ENCODE results near the gene TIRAP. TPM values are rescaled to one million over a fixed set of nuclear protein-coding genes. Genes with fewer than 3 reads are reported as not detected.

Gene TIRAP
- polyA plus RNA-seq, 1 experiment: 7.2 TPM

DNA sequence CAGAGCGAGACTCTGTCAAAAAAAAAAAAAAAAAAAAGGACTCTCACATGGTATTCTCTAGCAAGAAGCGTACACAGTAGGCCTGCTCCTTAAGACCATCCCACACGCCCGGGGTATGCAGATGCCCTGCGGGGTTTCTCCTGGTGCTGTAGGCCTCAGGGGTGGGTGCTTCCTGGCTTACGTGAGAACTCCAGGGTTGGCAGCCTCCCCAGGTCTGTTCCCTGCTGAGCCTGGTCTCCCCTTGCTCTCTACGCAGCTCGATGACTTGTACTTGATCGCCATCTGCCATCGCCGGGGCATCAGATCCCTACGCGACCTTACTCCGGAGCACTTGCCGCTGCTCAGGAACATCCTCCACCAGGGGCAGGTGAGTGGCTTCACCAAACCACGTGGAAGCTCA lies 60.2 kb downstream of the TIRAP start:
- TF ChIP-seq, protein P1, sequence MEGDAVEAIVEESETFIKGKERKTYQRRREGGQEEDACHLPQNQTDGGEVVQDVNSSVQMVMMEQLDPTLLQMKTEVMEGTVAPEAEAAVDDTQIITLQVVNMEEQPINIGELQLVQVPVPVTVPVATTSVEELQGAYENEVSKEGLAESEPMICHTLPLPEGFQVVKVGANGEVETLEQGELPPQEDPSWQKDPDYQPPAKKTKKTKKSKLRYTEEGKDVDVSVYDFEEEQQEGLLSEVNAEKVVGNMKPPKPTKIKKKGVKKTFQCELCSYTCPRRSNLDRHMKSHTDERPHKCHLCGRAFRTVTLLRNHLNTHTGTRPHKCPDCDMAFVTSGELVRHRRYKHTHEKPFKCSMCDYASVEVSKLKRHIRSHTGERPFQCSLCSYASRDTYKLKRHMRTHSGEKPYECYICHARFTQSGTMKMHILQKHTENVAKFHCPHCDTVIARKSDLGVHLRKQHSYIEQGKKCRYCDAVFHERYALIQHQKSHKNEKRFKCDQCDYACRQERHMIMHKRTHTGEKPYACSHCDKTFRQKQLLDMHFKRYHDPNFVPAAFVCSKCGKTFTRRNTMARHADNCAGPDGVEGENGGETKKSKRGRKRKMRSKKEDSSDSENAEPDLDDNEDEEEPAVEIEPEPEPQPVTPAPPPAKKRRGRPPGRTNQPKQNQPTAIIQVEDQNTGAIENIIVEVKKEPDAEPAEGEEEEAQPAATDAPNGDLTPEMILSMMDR (IDR thresholded peaks at IDR 0.05; ENCODE audit: insufficient read depth, low read depth, low read length): no peak
- DNase-seq (ENCODE audit: low read depth): no peak
- peaks cover 3% of the 10 kb centered on the region; the same call in 1 of the 2 replicates for H3K36me3 ChIP-seq (ENCODE audit: control insufficient read depth, insufficient read depth, low read length)
- H3K4me3 ChIP-seq (ENCODE audit: low read depth, low read length): no peak overlapping the region
- POLR2A ChIA-PET: no interaction called here
- CTCF ChIA-PET: interaction anchor here (1.3 to 1.6 kb wide), 2 partner anchors 11 to 33 kb away, joined by 5 read pairs; no protein-coding TSS in a partner anchor
- no peaks in the 10 kb centered on the region for H3K27me3 ChIP-seq (ENCODE audit: control insufficient read depth, insufficient read depth, low read length)

Small RNA genes within 50 kb of the gene (small RNA-seq; reads per million reads assigned to genes)
- gene RN7SL351P (ENCODE audit: insufficient read length, low read depth, low replicate concordance): not detected

Other genes starting within 250 kb of the TIRAP start
- gene CDON, start 220.2 kb upstream of the TIRAP start, polyA plus RNA-seq (2011; rRNA removed): 1.5 TPM in 2 replicates
- gene RPUSD4, start 71.4 kb upstream of the TIRAP start, polyA plus RNA-seq (2011; rRNA removed): 18.9 and 31.8 TPM in 2 replicates
- 14.2 and 24.5 TPM in 2 replicates for gene FAM118B, start 71.3 kb upstream of the TIRAP start, polyA plus RNA-seq (2011; rRNA removed)
- gene SRPRA, start 14.2 kb upstream of the TIRAP start, polyA plus RNA-seq (2011; rRNA removed): 153 and 181 TPM in 2 replicates
- 11.4 and 18.3 TPM in 2 replicates for gene FOXRED1, start 13.9 kb upstream of the TIRAP start, polyA plus RNA-seq (2011; rRNA removed)
- gene DCPS, start 21.0 kb downstream of the TIRAP start, polyA plus RNA-seq (2011; rRNA removed): 14.9 and 23.5 TPM in 2 replicates
- gene ST3GAL4, start 72.6 kb downstream of the TIRAP start, polyA plus RNA-seq (2011; rRNA removed): 19.4 and 31.8 TPM in 2 replicates